Stimulated activated CD8-positive, alpha-beta memory T cell treated with anti-CD3 and anti-CD28 coated beads, Interleukin-15, amount 100 ng/mL, for 4 hours (primary cell): Measurements from ENCODE around the gene GSPT1.
"Not testable (repeated sequence)": the region's sequence is repeated elsewhere in the genome, so short reads cannot be mapped to it uniquely, and the experiment has no call there.

ENCODE experiments used
- DNase-seq, 2 donors: peaks; one replicate each; pipeline ENCODE4 v3.0.0-alpha.2; 2020; ENCODE audit warnings: low read depth in 2 of 2

The GSPT1 gene

DNA sequence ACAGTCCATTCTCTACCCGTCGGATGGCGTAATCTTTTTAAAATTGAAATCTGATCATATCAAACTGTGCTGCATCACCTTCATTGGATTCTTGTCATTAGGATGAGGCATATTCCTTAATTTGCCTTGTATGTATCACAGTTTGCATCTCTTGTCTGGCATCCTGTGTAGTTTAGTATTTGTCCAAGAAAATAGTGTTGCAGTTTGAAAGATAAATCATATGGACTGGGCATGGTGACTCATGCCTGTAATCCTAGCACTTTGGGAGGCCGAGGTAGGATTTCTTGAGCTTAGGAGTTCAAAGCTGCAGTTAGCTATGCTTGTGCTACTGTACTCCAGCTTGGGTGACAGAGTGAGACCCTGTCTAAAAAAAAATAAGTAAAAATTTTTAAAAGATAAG lies 58.6 kb downstream of the GSPT1 start:
- DNase-seq: no peak

DNA sequence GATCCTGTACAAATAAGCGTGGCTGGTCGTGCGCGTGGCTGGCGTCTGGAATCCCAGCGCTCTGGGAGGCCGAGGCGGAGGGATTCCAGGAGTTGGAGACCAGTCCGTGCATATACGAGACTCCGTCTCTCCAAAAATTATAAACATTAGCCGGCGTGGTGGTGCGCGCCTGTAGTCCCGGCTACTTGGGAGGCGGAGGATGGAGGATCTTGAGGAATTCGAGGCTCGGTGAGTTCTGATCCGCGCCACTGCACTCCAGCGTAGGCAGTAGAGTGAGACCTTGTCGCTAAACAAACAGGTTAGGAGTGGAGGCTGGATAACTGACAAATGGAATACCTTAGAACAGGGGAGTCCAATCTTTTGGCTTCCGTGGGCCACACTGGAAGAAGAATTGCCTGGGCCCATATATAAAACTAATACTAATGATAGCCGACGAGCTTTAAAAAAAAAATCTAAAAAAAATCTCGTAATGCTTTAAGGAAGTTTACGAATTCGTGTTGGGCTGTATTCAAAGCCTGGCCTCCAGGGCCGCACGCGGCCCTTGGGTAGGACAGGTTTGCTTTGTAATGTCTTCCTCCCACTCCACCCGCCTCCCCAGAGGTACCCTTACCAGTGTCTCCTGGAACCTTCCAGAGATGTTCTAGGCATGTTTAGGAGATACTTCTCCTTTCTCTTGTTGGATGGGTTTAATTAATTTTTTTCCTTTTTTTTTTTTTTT lies 63.5 kb downstream of the GSPT1 start:
- no peak for DNase-seq

DNA sequence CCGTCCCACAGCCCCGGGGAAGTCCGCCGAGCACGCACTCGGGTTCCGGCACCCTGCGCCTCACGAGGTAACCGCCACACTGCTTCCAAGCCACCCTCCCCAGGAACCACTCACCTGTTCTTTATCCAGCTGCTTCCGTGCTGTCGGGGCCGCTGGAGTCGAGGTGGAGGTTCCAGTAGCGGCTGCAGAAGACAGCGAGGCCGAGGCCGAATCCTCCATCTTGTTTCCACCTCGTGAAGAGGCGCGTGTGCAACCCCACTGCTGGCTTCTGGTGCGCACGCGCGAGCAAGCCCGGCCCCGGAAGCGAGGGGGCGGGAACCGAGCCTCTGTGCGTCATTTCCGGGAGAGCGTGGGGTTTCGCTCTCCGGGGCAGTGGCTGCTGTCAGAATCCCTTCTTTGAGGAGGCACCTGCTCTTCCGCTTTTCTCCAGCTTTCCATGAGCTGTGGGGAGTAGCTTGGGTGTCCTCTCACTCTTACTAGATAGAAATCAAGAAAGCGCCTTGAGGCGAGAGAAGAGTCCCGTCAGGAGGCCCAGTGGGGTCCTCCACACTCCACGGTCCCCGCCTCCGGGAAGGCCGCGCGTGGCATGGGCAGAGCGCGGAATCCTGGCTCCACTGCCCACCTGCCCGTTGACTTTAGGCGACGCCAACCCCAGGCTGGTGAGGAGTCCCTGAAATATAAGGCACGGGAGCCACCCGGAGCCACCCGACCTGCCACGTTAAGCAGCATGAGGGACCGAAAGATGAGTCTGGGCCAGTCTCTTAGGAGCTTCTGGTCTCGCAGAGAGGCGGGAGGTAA lies 64.3 kb downstream of the GSPT1 start, which contains the start of gene RSL1D1:
Gene RSL1D1, minus strand, starts transcription at position 249 of the 798 bp plus-strand sequence. Its CDS starts 30 bp downstream, at position 219.
- DNase-seq: peak; percentile 82 to 89

DNA sequence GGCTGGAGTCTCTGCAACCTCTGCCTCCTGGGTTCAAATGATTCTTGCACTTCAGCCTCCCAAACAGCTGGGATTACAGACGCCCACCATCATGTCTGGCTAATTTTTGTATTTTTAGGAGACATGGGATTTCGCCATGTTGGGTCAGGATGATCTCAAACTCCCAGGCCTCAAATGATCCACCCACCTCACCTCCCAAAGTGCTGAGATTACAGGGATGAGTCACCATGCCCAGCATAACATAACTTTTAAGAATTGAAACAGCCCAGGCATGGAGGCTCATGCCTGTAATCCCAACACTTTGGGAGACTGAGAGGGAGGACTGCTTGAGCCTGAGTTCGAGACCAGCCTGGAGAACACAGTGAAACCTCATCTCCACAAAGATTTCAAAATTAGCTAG lies 66.9 kb downstream of the GSPT1 start:
- no peak for DNase-seq

DNA sequence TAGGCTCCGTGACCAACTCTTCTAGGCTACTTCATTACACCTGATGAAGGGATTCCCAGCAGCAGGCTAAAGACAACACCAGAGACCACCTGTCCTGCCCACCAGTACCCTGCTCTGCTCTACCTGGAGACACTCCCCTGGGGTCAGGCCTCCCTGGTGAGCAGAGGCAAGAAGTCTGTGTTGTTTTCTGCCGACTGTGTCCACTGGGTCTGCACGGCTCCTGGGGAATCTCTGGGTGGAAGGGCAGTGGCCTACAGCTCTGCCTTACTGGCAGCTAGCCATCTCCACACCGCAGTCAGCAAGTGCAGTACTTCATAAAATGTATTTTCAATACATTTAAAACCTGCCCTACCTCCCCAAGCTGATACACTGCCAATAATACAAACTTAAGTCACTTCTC lies 71.3 kb downstream of the GSPT1 start:
- DNase-seq: no peak

DNA sequence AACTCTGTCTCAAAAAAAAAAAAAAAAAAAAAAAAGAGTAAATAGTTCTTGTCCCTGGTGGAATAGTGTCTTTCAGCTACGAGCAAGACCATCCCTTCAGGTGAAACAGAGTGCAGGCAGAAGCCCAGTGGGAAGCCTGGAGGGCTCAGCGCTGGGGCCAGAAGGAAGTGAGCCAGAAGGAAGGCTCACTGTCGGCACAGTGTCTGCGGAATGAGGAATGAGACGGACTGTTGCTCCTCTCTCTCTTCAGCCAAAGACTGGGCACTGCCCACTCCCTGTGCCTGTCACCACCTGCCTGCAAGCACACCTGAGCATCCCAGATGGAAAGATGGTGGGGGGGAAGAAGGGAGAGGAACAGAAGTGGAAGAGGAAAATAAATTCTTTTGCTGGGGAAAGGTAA lies 71.9 kb downstream of the GSPT1 start:
- DNase-seq: no peak

DNA sequence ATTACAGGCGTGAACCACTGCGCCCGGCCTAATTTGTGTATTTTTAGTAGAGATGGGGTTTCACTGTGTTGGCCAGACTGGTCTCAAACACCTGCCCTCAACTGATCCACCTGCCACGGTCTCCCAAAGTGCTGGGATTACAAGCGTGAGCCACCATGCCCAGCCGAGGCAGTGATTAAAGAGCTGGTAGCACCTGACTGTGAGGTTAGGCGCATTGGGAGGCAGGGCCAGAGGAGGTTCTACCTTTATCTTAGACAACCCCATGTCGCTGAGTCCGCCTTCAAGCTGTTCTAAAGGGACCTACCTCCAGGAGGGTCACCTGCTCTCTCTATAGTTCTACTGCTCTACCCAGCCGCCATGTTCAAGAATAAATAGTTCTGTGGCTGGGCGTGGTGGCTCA lies 72.5 kb downstream of the GSPT1 start:
- no peak for DNase-seq

DNA sequence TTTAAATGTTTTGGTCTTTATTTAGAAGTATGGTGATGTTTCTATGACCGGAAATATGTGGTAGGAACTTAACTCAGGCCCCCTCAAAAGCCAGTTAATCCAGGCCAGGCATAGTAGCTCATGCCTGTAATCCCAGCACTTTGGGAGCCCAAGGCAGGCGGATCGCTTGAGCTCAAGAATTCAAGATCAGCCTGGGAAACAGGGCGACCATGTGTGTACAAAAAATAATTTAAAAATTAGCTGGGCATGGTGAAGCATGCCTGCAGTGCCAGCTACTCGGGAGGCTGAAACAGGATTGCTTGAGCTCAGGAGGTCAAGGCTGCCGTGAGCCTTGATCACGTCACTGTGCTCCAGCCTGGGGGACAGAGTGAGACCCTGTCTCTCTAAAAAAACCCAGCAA lies 74.7 kb downstream of the GSPT1 start:
- DNase-seq: no peak

DNA sequence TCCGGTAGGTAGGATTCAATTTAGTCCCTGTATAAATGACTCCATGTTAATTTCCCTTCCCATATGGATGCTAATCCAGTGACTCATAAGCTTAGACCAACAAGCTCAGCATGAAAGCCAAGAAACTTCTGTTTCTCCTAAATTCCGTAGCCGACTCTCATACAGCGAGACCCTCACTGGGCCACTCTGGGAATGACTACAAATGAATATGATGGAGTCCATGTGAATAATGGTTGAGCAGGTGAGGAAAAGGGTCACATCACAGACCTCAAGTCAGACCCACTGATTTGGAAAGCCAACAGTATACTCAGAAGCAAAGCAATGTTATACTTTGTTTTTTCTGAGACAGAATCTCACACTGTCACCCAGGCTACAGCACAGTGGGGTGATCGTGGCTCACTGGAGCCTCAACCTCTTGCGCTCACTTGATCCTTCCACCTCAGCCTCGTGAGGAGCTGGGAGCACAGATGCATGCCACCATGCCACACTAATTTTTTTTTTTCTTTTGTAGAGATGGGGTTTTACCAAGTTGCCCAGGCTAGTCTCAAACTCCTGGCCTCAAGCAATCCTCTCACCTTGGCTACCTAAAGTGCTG lies 79.0 kb downstream of the GSPT1 start:
- DNase-seq: no peak

DNA sequence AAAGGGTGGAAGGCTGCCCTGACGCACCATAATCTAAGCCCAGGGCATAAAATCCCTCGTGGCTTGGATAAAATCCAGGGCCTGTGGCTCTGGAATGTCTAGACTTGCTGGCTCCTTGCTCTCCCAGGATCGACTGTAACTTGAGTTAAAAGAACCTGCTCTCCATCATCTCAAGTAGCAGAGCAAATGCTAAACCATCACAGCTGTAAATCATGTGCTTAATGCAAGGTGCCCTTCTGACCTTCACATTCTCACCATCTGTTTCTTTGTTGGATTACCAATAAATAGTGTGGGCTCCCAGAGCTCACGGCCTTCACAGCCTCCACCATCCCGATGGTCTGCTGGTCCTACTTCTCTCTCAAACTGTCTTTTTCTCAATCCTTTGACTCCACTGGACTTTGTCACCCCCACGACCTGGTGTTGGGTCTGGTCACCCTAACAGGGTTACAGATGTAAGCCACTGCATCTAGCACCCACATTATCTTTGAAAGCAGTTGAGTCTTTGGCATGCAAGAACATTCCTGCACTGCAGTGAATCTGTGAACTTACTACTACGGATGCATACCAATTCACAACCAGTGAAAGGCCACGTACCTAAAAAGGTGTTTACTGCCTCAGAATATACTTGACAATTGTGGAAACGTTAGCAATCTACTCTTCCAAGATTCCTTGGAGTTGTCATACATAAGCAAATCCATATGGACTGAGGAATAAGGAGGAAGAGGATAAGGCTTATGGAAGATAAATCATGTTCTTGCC lies 79.7 kb downstream of the GSPT1 start:
- DNase-seq: no peak

DNA sequence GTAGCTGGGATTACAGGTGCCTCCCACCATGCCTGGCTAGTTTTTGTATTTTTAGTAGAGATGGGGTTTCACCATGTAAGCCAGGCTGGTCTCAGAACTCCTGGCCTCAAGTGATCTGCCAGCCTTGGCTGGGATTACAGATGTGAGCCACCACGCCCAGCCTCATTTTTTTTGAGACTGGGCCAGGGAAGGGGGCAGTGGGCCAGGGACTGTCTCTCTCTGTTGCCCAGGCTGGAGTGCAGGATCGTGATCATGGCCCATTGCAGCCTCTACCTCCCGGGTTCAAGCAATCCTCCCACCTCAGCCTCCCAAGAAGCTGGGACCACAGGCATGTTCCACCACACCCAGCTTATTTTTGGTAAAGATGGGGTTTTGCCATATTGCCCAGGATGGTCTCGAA lies 80.4 kb downstream of the GSPT1 start:
- no peak for DNase-seq

DNA sequence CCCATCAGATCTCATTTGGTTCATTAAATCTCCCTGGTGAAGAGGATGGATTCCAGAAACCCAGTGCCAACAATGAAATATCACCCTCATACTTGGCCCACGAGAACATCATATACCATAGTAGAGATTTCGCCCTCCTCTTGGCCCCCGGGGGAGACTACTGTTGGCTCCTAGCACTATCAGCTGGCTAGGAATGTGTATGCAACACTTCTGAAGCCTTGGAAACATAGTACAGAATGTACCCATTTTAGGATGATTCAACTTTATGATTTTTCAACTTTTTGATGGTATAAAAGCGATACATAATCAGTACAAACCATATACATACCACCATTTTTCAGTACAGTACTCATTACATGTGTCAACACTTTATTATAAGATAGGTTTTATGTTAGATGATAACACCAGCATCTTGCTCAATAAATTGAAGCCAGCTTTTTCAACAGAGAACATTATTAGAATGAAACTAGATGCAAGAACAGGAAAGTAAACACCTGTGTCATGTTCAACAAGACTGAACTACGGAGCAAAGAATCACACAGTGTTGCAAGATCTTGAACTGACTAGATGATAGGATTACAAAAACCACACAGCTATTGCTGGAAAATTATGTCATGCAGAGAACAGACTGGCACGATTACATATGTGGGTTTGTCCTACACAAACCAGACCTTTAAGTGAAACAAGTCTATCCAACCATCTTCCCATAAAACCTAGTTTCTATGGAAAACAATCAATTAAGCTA lies 81.6 kb downstream of the GSPT1 start:
- DNase-seq: no peak

DNA sequence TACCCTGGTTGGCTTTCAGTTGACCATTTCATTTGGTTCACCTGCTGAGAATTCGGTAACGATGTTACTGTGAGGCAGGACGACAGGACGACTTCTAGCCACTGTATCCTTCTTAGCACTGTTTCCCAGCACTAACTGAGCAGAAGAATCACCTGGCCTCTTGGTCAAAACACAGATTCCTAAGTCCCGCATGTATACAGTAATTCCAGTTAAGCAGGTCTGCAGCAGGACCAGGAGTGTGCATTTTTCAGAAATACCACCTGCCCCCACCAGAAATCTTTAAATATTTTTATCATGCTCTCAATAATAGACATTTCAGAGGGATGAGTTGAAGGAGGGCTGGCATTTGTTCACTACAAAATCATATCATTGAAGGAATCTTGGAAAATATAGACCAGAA lies 87.1 kb downstream of the GSPT1 start:
- no peak for DNase-seq

DNA sequence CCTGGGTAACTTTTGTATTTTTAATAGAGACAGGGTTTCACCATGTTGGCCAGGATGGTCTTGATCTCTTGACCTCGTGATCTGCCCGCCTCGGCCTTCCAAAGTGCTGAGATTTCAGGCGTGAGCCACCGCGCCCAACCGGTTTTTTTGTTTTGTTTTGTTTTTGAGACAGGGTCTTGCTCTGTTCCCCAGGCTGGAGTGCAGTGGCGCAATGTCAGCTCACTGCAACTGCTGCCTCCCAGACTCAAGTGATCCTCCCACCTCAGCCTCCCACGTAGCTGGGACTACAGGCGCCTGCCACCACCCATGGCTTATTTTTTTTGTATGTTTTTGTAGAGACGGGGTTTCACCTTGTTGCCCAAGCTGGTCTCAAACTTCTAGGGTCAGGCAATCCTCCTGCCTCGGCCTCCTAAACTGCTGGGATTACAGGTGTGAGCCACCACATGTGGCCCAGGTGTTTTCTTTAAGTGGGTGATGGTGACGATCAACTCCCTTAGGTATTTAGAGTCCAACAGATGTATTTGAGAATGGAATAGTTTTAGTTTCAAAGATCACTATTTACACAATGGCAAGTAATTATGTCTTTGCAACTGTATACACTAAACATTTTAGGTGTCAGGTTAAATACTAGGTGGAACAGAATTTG lies 90.1 kb downstream of the GSPT1 start:
- DNase-seq: not testable (repeated sequence)

DNA sequence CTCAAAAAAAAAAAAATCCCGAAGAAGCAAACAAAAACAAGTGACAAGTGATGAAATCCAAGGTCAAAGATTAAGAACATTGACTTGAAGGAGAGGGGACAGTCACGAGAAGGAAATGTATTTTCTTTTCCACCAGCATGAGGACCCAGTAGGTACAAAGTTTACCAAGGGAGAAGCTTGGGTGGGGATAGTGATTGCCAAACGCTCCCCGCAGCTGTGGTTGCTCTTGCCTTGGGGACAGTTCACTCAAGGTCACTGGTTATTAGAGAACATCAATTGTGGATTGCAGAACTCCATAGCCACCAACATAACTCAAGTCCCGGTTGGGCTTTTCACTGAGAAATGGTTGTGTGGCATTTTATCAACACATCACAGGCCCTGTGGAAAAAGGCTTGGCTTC lies 91.4 kb downstream of the GSPT1 start:
- DNase-seq: no peak

DNA sequence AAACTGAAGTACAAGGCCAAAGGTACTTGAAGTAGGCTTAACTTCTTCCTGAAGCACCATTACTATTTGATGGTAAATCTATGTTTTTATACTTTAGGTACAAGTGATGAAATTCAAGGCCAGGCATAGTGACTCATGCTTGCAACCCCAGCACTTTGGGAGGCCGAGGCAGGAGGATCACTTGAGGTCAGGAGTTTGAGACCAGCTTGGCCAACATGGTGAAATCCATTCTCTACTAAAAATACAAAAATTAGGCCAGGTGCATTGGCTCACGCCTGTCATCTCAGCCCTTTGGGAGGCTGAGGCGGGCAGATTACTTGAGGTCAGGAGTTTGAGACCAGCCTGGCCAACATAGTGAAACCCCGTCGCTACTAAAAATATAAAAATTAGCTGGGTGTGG lies 92.1 kb downstream of the GSPT1 start:
- DNase-seq: not testable (repeated sequence)

DNA sequence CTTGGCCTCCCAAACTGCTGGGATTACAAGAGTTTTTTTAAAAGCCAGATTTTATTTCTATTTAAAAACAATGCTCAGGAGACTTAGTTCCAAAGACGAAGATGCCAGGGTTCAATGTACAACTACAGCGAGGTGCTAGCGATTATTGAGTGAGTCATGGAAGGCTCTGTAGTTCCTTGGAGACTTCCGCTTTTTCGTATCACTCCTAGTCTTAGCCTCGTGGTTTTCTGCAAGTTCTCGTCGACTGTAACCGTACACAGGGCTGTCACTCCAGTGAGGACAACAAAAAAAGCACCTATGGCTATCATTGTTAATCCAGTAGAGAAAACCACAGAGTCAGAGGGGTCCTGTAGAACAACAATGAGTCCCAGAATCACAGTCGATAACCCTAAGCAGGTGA lies 96.0 kb downstream of the GSPT1 start:
- no peak for DNase-seq

DNA sequence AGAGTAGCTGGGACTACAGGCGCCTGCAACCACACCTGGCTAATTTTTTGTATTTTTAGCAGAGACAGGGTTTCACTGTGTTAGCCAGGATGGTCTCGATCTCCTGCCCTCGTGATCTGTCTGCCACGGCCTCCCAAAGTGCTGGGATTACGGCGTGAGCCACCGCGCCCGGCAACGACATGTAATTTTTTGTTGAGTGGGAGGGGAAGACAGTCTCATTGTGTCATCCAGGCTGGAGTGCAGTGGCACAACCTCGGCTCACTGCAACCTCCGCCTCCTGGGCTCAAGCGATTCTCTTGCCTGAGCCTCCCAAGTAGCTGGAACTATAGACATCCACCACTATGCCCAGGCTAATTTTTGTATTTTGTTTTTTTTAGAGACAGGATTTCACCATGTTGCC lies 96.8 kb downstream of the GSPT1 start:
- not testable (repeated sequence) for DNase-seq
